AG04449 (cell line): Measurements from ENCODE around the gene HEPH.
"Not testable (repeated sequence)": the region's sequence is repeated elsewhere in the genome, so short reads cannot be mapped to it uniquely, and the experiment has no call there.

Source experiments
- CTCF ChIA-PET: fragments of 350-600 bp; formaldehyde crosslinking; extraction: SDS; loops from one replicate; lab custom pipeline; 2021; ENCODE audit warnings: antibody characterized with exemption; lab: Yijun Ruan, JAX
- POLR2A ChIA-PET: fragments of 400-600, 350-600 bp; formaldehyde crosslinking; extraction: SDS; loops from one replicate; lab custom pipeline; 2020; ENCODE audit warnings: antibody characterized with exemption, inconsistent platforms; lab: Yijun Ruan, JAX
- DNase-seq: peaks from one replicate; pipeline ENCODE4 v3.0.0-alpha.2; 2010; ENCODE audit warnings: low read depth, low spot score
- H3K4me3 ChIP-seq: 2 replicates; pipeline ENCODE4 v1.5.1; 2011; ENCODE audit warnings: low read depth, mild to moderate bottlenecking, control low read depth, low read length
- TF ChIP-seq, protein P1 (sequence below): IDR thresholded peaks from one replicate; pipeline ENCODE4 v1.5.1; 2011; ENCODE audit warnings: mild to moderate bottlenecking, moderate library complexity, low read length, control low read depth, inconsistent platforms; ENCODE audit not compliant: insufficient read depth; ENCODE audit errors: missing control alignments

The HEPH gene, protein sequence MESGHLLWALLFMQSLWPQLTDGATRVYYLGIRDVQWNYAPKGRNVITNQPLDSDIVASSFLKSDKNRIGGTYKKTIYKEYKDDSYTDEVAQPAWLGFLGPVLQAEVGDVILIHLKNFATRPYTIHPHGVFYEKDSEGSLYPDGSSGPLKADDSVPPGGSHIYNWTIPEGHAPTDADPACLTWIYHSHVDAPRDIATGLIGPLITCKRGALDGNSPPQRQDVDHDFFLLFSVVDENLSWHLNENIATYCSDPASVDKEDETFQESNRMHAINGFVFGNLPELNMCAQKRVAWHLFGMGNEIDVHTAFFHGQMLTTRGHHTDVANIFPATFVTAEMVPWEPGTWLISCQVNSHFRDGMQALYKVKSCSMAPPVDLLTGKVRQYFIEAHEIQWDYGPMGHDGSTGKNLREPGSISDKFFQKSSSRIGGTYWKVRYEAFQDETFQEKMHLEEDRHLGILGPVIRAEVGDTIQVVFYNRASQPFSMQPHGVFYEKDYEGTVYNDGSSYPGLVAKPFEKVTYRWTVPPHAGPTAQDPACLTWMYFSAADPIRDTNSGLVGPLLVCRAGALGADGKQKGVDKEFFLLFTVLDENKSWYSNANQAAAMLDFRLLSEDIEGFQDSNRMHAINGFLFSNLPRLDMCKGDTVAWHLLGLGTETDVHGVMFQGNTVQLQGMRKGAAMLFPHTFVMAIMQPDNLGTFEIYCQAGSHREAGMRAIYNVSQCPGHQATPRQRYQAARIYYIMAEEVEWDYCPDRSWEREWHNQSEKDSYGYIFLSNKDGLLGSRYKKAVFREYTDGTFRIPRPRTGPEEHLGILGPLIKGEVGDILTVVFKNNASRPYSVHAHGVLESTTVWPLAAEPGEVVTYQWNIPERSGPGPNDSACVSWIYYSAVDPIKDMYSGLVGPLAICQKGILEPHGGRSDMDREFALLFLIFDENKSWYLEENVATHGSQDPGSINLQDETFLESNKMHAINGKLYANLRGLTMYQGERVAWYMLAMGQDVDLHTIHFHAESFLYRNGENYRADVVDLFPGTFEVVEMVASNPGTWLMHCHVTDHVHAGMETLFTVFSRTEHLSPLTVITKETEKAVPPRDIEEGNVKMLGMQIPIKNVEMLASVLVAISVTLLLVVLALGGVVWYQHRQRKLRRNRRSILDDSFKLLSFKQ

DNA sequence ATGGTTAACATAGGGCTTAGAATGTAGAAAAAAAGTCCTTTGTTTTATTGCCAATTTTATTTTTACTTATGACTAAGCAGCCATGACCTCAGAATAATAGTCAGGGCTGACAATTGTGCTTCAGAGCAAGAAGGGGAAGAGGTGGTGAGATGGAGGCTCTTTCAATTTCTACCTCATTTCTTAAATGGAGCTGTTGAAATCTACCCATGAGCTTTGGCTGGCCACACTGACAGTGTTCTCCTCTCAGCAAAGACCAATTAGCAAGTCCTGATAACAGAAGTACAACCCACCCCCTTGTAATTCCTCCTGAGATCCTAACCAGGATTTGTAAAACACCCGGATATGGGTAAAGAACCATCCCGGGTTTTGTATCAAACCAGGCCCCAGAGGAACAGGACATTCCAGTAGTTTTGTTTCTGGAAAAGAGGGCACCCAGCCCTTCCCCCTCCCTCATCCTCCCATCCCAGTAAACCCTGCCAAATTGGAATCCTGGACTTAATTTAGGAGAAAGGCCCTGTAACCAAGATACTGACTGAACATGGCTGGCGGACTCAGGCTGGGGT lies at the start of gene HEPH:
TSS of gene HEPH (plus strand) at position 399 of the 563 bp plus-strand sequence. CDS start 6,324 bp downstream, outside the sequence.
- peak; percentile 12 for DNase-seq
- CTCF ChIA-PET = no interaction called here
- TF ChIP-seq, protein P1, sequence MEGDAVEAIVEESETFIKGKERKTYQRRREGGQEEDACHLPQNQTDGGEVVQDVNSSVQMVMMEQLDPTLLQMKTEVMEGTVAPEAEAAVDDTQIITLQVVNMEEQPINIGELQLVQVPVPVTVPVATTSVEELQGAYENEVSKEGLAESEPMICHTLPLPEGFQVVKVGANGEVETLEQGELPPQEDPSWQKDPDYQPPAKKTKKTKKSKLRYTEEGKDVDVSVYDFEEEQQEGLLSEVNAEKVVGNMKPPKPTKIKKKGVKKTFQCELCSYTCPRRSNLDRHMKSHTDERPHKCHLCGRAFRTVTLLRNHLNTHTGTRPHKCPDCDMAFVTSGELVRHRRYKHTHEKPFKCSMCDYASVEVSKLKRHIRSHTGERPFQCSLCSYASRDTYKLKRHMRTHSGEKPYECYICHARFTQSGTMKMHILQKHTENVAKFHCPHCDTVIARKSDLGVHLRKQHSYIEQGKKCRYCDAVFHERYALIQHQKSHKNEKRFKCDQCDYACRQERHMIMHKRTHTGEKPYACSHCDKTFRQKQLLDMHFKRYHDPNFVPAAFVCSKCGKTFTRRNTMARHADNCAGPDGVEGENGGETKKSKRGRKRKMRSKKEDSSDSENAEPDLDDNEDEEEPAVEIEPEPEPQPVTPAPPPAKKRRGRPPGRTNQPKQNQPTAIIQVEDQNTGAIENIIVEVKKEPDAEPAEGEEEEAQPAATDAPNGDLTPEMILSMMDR = no peak
- POLR2A ChIA-PET = no interaction called here
- H3K4me3 ChIP-seq = peak within 1 kb of the TSS; percentile 58

DNA sequence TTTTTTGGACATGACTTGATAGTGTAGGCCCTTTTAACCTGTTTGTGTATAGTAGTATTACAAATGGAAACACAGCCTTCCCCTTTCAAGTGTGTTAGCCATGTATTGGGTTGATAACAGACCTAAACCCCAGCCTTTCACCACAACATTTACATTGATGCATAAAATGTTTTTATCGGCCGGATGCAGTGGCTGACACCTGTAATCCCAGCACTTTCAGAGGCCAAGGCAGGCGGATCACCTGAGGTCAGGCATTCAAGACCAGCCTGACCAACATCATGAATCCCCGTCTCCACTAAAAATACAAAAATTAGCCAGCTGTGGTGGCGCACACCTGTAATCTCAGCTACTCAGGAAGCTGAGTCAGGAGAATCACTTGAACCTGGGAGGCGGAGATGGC lies 45.3 kb upstream of the HEPH start:
- CTCF ChIA-PET, DNase-seq, H3K4me3 ChIP-seq, POLR2A ChIA-PET: not testable (repeated sequence)

DNA sequence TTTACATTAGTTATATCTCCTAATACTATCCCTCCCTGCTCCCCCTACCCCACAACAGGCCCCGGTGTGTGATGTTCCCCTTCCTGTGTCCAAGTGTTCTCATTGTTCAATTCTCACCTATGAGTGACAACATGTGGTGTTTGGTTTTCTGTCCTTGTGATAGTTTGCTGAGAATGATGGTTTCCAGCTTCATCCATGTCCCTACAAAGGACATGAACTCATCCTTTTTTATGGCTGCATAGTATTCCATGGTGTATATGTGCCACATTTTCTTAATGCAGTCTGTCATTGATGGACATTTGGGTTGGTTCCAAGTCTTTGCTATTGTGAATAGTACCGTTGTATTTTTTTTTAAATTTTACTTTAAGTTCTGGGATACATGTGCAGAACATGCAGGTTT lies 42.7 kb upstream of the HEPH start:
- POLR2A ChIA-PET, DNase-seq, CTCF ChIA-PET, H3K4me3 ChIP-seq: not testable (repeated sequence)

DNA sequence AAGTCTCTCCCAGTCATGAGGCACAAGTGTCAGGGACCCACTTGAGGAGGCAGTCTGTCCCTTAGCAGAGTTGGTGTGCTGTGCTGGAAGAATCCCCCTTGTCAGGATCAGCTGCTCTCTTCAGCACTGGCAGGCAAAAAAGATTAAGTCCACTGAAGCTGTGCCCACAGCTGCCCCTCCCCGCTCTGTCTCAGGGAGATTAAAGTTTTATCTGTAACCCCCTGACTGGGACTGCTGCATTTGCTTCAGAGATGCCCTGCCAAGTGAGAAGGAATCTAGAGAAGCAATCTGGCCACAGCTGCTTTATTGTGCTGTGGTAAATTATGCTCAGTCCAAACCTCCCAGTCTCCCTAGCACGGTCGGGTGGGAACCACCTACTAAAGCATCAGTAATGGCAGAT lies 37.4 kb upstream of the HEPH start:
- CTCF ChIA-PET = interaction anchor here (0.6 kb wide), 1 partner anchor 98 kb away, joined by 3 read pairs; no protein-coding TSS in a partner anchor
- H3K4me3 ChIP-seq = no peak overlapping the region
- no peak for DNase-seq
- POLR2A ChIA-PET = no interaction called here
- TF ChIP-seq, protein P1 = no peak

DNA sequence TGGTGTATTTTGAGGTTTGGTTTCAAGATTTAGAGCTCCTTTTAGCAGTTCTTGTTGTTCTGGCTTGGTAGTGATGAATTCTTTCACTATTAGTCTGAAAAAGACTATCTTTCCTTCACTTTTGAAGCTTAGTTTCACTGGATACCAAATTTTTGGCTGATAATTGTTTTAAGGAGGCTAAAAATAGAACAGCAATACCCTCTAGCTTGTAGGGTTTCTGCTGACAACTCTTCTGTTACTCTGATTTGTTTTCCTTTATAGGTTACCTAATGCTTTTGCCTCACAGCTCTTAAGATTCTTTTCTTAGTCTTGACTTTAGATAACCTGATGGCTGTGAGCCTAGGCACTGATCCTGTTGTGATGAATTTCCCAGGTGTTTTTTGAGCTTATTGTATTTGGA lies 33.6 kb upstream of the HEPH start:
- no peak overlapping the region for H3K4me3 ChIP-seq
- TF ChIP-seq, protein P1 = no peak
- POLR2A ChIA-PET = no interaction called here
- DNase-seq = no peak
- CTCF ChIA-PET = interaction anchor here (1.0 kb wide), 1 partner anchor 21 kb away, joined by 3 read pairs; no protein-coding TSS in a partner anchor

DNA sequence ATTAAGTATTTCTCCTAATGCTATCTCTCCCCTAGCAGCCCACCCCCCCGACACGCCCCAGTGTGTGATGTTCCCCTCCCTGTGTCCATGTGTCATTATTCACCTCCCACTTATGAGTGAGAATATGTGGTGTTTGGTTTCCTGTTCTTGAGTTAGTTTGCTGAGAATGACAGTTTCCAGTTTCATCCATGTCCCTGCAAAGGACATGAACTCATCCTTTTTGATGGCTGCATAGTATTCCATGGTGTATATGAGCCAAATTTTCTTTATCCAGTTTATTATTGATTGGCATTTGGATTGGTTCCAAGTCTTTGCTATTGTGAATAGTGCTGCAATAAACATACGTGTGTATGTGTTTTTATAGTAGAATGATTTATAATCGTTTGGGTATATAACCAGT lies 28.8 kb upstream of the HEPH start:
- H3K4me3 ChIP-seq, DNase-seq, CTCF ChIA-PET, POLR2A ChIA-PET: not testable (repeated sequence)

DNA sequence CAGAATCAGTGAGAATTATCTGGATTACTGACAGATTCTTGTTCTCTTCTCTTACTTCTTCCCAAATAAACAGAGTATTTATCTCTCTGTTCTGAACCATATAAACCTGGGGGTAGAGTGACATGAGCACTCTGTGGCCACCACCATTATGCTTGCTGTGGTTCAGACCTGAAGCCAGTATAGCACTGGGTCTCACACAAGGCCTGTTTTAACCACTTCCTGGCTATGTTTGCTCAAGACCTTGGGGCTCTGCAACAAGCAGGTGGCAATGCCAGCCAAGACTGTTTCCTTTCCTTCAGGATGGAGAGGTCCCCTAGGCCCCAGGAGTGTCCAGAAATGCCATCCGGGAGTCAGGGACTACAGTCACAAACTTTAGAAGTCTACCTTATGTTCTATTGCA lies 21.7 kb upstream of the HEPH start:
- CTCF ChIA-PET = no interaction called here
- DNase-seq = no peak
- TF ChIP-seq, protein P1 = no peak
- H3K4me3 ChIP-seq = no peak overlapping the region
- POLR2A ChIA-PET = no interaction called here
